Lower leg skin (tissue), 3 donors: ENCODE measurements around the gene PHIP.

ENCODE experiments used
- CTCF ChIP-seq, 3 donors: fragments of 450-650 bp; IDR thresholded peaks; one replicate each; pipeline ENCODE4 v1.5.1; 2016; ENCODE audit warnings: antibody characterized with exemption in 3 of 3, mild to moderate bottlenecking in 3 of 3, moderate library complexity in 2 of 3
- POLR2A ChIP-seq, 2 donors: fragments of 450-650 bp; IDR thresholded peaks; one replicate each; pipeline ENCODE4 v1.6.1; 2016 to 2017; ENCODE audit warnings: antibody characterized with exemption in 2 of 2, mild to moderate bottlenecking in 1 of 2, moderate library complexity in 1 of 2

GRCh38 chr6:79011940-79012339 is 66.1 kb downstream of the PHIP start:
- no peak for TF ChIP-seq POLR2A (IDR thresholded peaks at IDR 0.05)
- TF ChIP-seq CTCF (IDR thresholded peaks at IDR 0.05): no peak
